ENCODE results near the gene MAIP1. TPM values are rescaled to one million over a fixed set of nuclear protein-coding genes. Genes with fewer than 3 reads are reported as not detected.

Gene MAIP1
- total RNA-seq, 1 experiment from 2014 or later: 31.0 TPM

DNA sequence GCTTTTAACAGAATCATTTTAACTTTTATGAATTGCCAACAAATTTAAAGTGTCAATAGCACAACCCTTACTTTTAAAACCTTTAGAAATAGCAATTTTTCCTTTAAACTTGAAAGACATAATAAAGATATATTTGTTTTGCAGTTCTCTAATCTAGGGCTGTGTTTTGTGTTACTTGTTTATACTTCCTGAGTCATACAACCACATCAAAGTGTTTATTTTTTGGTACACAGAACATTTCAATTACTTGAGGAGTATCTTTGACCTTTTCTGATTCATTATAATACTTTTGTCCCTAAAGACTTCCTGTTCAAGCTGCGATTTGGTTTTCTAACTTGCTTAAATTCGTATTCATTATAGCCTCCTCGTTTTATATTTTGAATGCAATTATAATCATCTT, 21.9 kb upstream of the MAIP1 start:
- CTCF ChIA-PET: no interaction called here
- no peak for TF ChIP-seq EZH2 (IDR thresholded peaks at IDR 0.05; ENCODE audit: borderline replicate concordance, low read depth, low read length, poor library complexity, severe bottlenecking)
- TF ChIP-seq CTCF (conservative IDR thresholded peaks at IDR 0.05; ENCODE audit: low read depth, low read length): no peak
- peaks cover 48% of the 10 kb centered on the region for H3K36me3 ChIP-seq (ENCODE audit: insufficient read depth, low read length, poor library complexity, severe bottlenecking)
- peaks cover 9% of the 10 kb centered on the region for H3K4me1 ChIP-seq (ENCODE audit: insufficient read depth, low read length, poor library complexity, severe bottlenecking)
- no TSS peak for BruUV-seq (replicated peaks)
- intact Hi-C loops (cut with micrococcal nuclease; ENCODE audit: unreplicated experiment): no loop called here
- POLR2A ChIA-PET (ENCODE audit: low non-redundant PET): interaction anchor here (0.6 kb wide), 1 partner anchor 45 kb away, joined by 4 read pairs; no protein-coding TSS in a partner anchor
- no peaks in the 10 kb centered on the region for H3K9me3 ChIP-seq (ENCODE audit: low read depth, low read length, poor library complexity, severe bottlenecking)
- no peak overlapping the region for H3K27ac ChIP-seq (ENCODE audit: low read depth, low read length, poor library complexity, severe bottlenecking)
- H3K4me3 ChIP-seq (ENCODE audit: low read depth, low read length, poor library complexity, severe bottlenecking): no peak overlapping the region
- H3K27me3 ChIP-seq (replicated peaks; ENCODE audit: insufficient read depth, low read depth, low read length, poor library complexity): no peaks in the 10 kb centered on the region
- DNase-seq (ENCODE audit: low spot score): peak; percentile 33

DNA sequence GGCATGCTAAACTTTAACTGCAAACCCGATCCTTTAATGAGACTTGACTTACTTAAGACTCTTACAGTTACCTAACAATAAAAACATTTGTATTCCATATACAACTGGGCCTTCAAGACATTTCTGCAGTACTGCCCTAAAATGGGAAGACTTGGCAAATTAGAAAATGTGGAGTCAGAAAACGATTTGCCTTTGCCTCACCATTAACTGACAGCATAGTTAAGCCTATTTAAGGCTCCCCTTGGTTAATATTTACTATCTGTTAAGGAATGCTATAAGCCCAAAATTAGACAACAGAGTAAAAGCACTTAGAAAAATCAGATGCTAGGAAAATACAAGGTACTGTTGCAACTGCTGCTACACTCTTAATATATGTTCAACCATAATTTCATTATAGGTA, 18.8 kb upstream of the MAIP1 start:
- H3K36me3 ChIP-seq (ENCODE audit: insufficient read depth, low read length, poor library complexity, severe bottlenecking): peaks cover 28% of the 10 kb centered on the region
- CTCF ChIA-PET: no interaction called here
- POLR2A ChIA-PET (ENCODE audit: low non-redundant PET): no interaction called here
- no peak for DNase-seq (ENCODE audit: low spot score)
- H3K9me3 ChIP-seq (ENCODE audit: low read depth, low read length, poor library complexity, severe bottlenecking): no peaks in the 10 kb centered on the region
- TF ChIP-seq CTCF (conservative IDR thresholded peaks at IDR 0.05; ENCODE audit: low read depth, low read length) (no peak), EZH2 (IDR thresholded peaks at IDR 0.05; ENCODE audit: borderline replicate concordance, low read depth, low read length, poor library complexity, severe bottlenecking) (no peak)
- no peak overlapping the region for H3K27ac ChIP-seq (ENCODE audit: low read depth, low read length, poor library complexity, severe bottlenecking)
- peaks cover 9% of the 10 kb centered on the region for H3K4me1 ChIP-seq (ENCODE audit: insufficient read depth, low read length, poor library complexity, severe bottlenecking)
- H3K27me3 ChIP-seq (replicated peaks; ENCODE audit: insufficient read depth, low read depth, low read length, poor library complexity): no peaks in the 10 kb centered on the region
- no TSS peak for BruUV-seq (replicated peaks)
- H3K4me3 ChIP-seq (ENCODE audit: low read depth, low read length, poor library complexity, severe bottlenecking): no peak overlapping the region
- intact Hi-C loops (cut with micrococcal nuclease; ENCODE audit: unreplicated experiment): loop anchor here (5.0 kb wide), 1 partner anchor 1624 kb away; no protein-coding TSS in a partner anchor

GRCh38 chr2:199940373-199940772, 15.0 kb upstream of the MAIP1 start:
- Histone ChIP-seq H3K36me3 (ENCODE audit: insufficient read depth, low read length, poor library complexity, severe bottlenecking) (peaks cover 11% of the 10 kb centered on the region), H3K27ac (ENCODE audit: low read depth, low read length, poor library complexity, severe bottlenecking) (no peak overlapping the region), H3K4me3 (ENCODE audit: low read depth, low read length, poor library complexity, severe bottlenecking) (no peak overlapping the region), H3K4me1 (ENCODE audit: insufficient read depth, low read length, poor library complexity, severe bottlenecking) (no peaks in the 10 kb centered on the region), H3K27me3 (replicated peaks; ENCODE audit: insufficient read depth, low read depth, low read length, poor library complexity) (no peaks in the 10 kb centered on the region), H3K9me3 (ENCODE audit: low read depth, low read length, poor library complexity, severe bottlenecking) (no peaks in the 10 kb centered on the region)
- intact Hi-C loops (cut with micrococcal nuclease; ENCODE audit: unreplicated experiment): loop anchor here (5.0 kb wide), 1 partner anchor 238 kb away; no protein-coding TSS in a partner anchor
- BruUV-seq (replicated peaks): no TSS peak
- TF ChIP-seq EZH2 (IDR thresholded peaks at IDR 0.05; ENCODE audit: borderline replicate concordance, low read depth, low read length, poor library complexity, severe bottlenecking): no peak
- TF ChIP-seq CTCF (conservative IDR thresholded peaks at IDR 0.05; ENCODE audit: low read depth, low read length): peak; percentile 46
- POLR2A ChIA-PET (ENCODE audit: low non-redundant PET): interaction anchor here (0.6 kb wide), 1 partner anchor 17 kb away, joined by 7 read pairs; no protein-coding TSS in a partner anchor
- peak; percentile 60 for DNase-seq (ENCODE audit: low spot score)
- CTCF ChIA-PET: interaction anchor here (0.6 to 0.9 kb wide), 4 partner anchors 39 to 237 kb away, joined by 3 to 4 read pairs (median 4); no protein-coding TSS in a partner anchor
